GM19043 (cell line): ENCODE results near the gene SYNE2.
"Not testable (repeated sequence)": the region's sequence is repeated elsewhere in the genome, so short reads cannot be mapped to it uniquely, and the experiment has no call there.

Source experiments
- ATAC-seq: cut with Tn5 transposase; IDR thresholded peaks from one replicate; pipeline ENCODE4 v1.9.1; 2021; ENCODE audit warnings: low read depth; ENCODE audit not compliant: unreplicated experiment

The SYNE2 gene

GRCh38 chr14:63852817-63853731 lies at the start of gene SYNE2:
Gene SYNE2, plus strand, starts transcription at chr14:63853004. Its CDS starts 56,145 bp downstream, at chr14:63909149.
- ATAC-seq, result peak; percentile 73

GRCh38 chr14:63803221-63803791 lies 49.5 kb upstream of the SYNE2 start:
- not testable (repeated sequence) for ATAC-seq

GRCh38 chr14:63806064-63806463 lies 46.7 kb upstream of the SYNE2 start:
- not testable (repeated sequence) for ATAC-seq

- ATAC-seq, result not testable (repeated sequence)
Observed at GRCh38 chr14:63811692-63812091, 41.1 kb upstream of the SYNE2 start.

- no peak for ATAC-seq
Observed at GRCh38 chr14:63833728-63834127, 19.1 kb upstream of the SYNE2 start.

- ATAC-seq, result no peak
Observed at GRCh38 chr14:63840981-63841380, 11.8 kb upstream of the SYNE2 start.

GRCh38 chr14:63843796-63844195 lies 9.0 kb upstream of the SYNE2 start:
- no peak for ATAC-seq

- ATAC-seq, result no peak
Observed at GRCh38 chr14:63848890-63849289, 3.9 kb upstream of the SYNE2 start.

GRCh38 chr14:63852271-63852816 lies 460 bp upstream of the SYNE2 start:
- ATAC-seq, result peak; percentile 13

GRCh38 chr14:63853831-63854293 lies 1.1 kb downstream of the SYNE2 start:
- ATAC-seq, result no peak

GRCh38 chr14:63854330-63854729 lies 1.5 kb downstream of the SYNE2 start:
- ATAC-seq, result no peak

- no peak for ATAC-seq
Observed at GRCh38 chr14:63855281-63855680, 2.5 kb downstream of the SYNE2 start.

GRCh38 chr14:63857466-63858030 lies 4.7 kb downstream of the SYNE2 start:
- ATAC-seq, result no peak

GRCh38 chr14:63860146-63860545 lies 7.3 kb downstream of the SYNE2 start:
- no peak for ATAC-seq

- ATAC-seq, result no peak
Observed at GRCh38 chr14:63862163-63862562, 9.4 kb downstream of the SYNE2 start.

GRCh38 chr14:63863004-63863403 lies 10.2 kb downstream of the SYNE2 start:
- ATAC-seq, result no peak

- ATAC-seq, result not testable (repeated sequence)
Observed at GRCh38 chr14:63864775-63865174, 12.0 kb downstream of the SYNE2 start.

GRCh38 chr14:63867933-63868921 lies 15.4 kb downstream of the SYNE2 start:
- no peak for ATAC-seq

- ATAC-seq, result not testable (repeated sequence)
Observed at GRCh38 chr14:63869940-63870752, 17.3 kb downstream of the SYNE2 start.
